Neural cell (in vitro differentiated cells): ENCODE measurements around the gene USF1.

Experiments used
- CTCF ChIP-seq: fragments of 450-650 bp; IDR thresholded peaks from 2 replicates; pipeline ENCODE4 v1.5.1; 2014; ENCODE audit warnings: antibody characterized with exemption, mild to moderate bottlenecking, moderate library complexity; ENCODE audit not compliant: poor library complexity, severe bottlenecking
- EZH2 ChIP-seq: fragments of 200-600, 300-800 bp; shearing (Covaris generic), sonication (generic); IDR thresholded peaks from 2 replicates; pipeline ENCODE4 v1.6.1; 2014; ENCODE audit warnings: antibody characterized with exemption, low read length, borderline replicate concordance, mild to moderate bottlenecking; ENCODE audit not compliant: insufficient read depth, poor library complexity, severe bottlenecking
- POLR2AphosphoS5 ChIP-seq: IDR thresholded peaks from 2 replicates; pipeline ENCODE4 v1.6.1; 2012
- RAD21 ChIP-seq: fragments of 450-650 bp; conservative IDR thresholded peaks from 2 replicates; pipeline ENCODE4 v1.6.1; 2014; ENCODE audit warnings: antibody characterized with exemption, mild to moderate bottlenecking, moderate library complexity

- TF ChIP-seq POLR2AphosphoS5: no peak
- TF ChIP-seq CTCF: no peak
- TF ChIP-seq EZH2: no peak
- no peak for TF ChIP-seq RAD21
Observed at GRCh38 chr1:160999376-160999775, 46.4 kb downstream of the USF1 start.
